ENCODE data around the gene RAC3. TPM values are rescaled to one million over a fixed set of nuclear protein-coding genes. Genes with fewer than 3 reads are reported as not detected.

Gene RAC3
- 10 to 100 TPM in 3 of 12 donors, 1 to 10 TPM in 8, not detected in 1; 4.0 to 28.9 (median 6.4) TPM for polyA plus RNA-seq (ENCODE audit: insufficient read length in 12 of 12)
- long read RNA-seq, donor 1, transcript RAC3-201 (6 exons, 1,090 nt) = major isoform, 13 of 13 reads
- long read RNA-seq, donor 1, partial matches to known transcripts = 0 of 13 reads
- long read RNA-seq, donor 1, other reads (novel, unspliced or antisense) = 0 of 13 reads
- long read RNA-seq, donor 2, transcript RAC3-201 (6 exons, 1,090 nt) = major isoform, 6 of 6 reads
- long read RNA-seq, donor 2, partial matches to known transcripts = 0 of 6 reads
- long read RNA-seq, donor 2, other reads (novel, unspliced or antisense) = 0 of 6 reads
- long read RNA-seq, donor 3, partial matches to known transcripts = 0 of 3 reads
- long read RNA-seq, donor 3, other reads (novel, unspliced or antisense) = 0 of 3 reads
- long read RNA-seq, donor 4, partial matches to known transcripts = 0 of 1 reads
- long read RNA-seq, donor 4, other reads (novel, unspliced or antisense) = 0 of 1 reads
- long read RNA-seq, donor 5, transcript RAC3-201 (6 exons, 1,090 nt) = major isoform, 6 of 6 reads
- long read RNA-seq, donor 5, partial matches to known transcripts = 0 of 6 reads
- long read RNA-seq, donor 5, other reads (novel, unspliced or antisense) = 0 of 6 reads
- long read RNA-seq, donor 6, partial matches to known transcripts = 0 of 4 reads
- long read RNA-seq, donor 6, other reads (novel, unspliced or antisense) = 0 of 4 reads
- long read RNA-seq, donor 7, transcript RAC3-201 (6 exons, 1,090 nt) = major isoform, 5 of 5 reads
- long read RNA-seq, donor 7, partial matches to known transcripts = 0 of 5 reads
- long read RNA-seq, donor 7, other reads (novel, unspliced or antisense) = 0 of 5 reads
- long read RNA-seq, donor 8, partial matches to known transcripts = 0 of 3 reads
- long read RNA-seq, donor 8, other reads (novel, unspliced or antisense) = 0 of 3 reads
- long read RNA-seq, donor 9, partial matches to known transcripts = 0 of 4 reads
- long read RNA-seq, donor 9, other reads (novel, unspliced or antisense) = 0 of 4 reads
- long read RNA-seq, donor 10, partial matches to known transcripts = 0 of 3 reads
- long read RNA-seq, donor 10, other reads (novel, unspliced or antisense) = 0 of 3 reads
- long read RNA-seq, donor 11, transcript RAC3-201 (6 exons, 1,090 nt) = major isoform, 9 of 9 reads
- long read RNA-seq, donor 11, partial matches to known transcripts = 0 of 9 reads
- long read RNA-seq, donor 11, other reads (novel, unspliced or antisense) = 0 of 9 reads

DNA sequence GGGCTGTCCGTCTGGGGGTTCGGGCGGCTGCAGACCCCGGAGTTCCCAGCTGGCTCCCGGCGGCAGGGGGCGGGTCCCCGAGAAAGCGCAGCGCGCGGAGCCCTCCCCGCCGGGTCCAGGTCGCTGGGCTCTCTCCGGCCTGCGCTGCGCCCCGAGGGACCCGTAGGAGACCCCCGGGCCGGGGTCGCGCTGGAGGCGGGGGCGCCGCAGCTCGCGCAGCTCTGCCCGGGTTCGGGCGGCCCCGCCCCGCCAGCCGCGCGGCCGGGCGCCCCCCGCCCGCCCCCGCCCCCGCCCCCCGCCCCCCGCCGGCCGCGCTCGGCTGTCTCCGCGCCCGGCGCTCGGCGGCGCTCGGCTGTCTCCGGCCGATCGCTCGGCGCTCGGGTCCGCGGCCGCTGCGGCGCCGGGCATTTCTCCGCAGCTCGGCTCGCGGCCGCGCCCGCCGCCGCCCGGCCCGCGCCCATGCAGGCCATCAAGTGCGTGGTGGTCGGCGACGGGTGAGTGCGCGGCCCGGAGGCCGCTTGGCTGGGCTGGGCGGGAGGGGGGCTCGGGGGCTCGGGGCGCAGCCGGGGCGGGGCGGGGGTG is at the start of gene RAC3:
RAC3 (plus strand) TSS at position 376 of the 582 bp plus-strand sequence; CDS start at position 460, 84 bp downstream.
- no peak for DNase-seq

GRCh38 chr17:81983011-81983638 is 48.4 kb upstream of the RAC3 start:
- no peak for DNase-seq

- no peak for DNase-seq
Measured at GRCh38 chr17:81983639-81984373, 47.7 kb upstream of the RAC3 start.

- DNase-seq = no peak
Measured at GRCh38 chr17:81984773-81985410, 46.6 kb upstream of the RAC3 start.

DNA sequence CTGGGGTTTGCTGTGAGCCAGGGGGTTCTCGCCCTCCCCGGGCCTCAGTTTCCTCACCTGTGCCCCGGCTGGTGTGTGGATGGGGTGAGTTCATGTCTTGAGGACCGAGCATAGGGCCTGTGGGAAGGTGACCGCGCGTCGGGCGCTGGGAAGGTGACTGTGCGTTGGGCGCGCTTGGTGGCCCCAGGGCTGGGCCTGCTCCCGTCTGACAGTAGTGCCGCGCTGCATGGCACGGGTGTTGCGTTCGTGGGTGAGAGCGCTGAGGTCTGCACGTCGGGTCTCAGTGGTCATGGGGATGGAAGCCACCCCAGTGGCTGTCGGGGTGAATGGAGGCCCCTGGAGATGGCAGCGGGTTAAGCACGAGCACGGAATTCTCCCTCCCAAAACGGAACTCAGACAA is 44.9 kb upstream of the RAC3 start:
- no peak for DNase-seq

DNA sequence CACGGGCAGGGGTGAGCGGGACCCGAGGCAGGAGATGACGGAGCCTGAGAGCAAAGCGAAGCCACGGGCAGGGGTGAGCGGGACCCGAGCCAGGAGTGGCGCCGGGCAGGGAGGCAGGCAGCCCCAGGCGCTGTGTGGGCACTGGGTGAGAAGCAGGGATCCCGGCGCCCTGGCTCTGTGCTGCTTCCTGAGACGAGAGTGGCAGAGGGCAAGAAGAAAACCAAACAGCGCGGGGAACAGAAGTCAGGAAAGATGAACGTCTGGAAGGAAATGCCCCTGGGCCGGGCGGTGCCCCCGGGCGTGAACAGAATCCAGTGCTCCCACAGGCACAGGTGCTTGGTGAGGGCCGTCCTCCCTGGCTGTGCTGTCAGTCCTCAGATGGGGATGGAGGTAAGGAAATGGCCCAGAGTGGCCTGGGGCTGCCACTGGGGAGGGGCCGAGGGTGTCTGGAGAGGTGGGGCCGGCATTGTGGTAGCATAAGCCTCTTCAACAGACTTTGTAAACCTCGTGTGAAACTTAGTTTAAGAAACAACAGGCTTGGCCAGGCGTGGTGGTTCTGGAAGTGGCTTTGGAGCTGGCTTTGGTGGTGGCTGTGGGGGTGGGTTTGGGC is 44.2 kb upstream of the RAC3 start:
- no peak for DNase-seq

DNA sequence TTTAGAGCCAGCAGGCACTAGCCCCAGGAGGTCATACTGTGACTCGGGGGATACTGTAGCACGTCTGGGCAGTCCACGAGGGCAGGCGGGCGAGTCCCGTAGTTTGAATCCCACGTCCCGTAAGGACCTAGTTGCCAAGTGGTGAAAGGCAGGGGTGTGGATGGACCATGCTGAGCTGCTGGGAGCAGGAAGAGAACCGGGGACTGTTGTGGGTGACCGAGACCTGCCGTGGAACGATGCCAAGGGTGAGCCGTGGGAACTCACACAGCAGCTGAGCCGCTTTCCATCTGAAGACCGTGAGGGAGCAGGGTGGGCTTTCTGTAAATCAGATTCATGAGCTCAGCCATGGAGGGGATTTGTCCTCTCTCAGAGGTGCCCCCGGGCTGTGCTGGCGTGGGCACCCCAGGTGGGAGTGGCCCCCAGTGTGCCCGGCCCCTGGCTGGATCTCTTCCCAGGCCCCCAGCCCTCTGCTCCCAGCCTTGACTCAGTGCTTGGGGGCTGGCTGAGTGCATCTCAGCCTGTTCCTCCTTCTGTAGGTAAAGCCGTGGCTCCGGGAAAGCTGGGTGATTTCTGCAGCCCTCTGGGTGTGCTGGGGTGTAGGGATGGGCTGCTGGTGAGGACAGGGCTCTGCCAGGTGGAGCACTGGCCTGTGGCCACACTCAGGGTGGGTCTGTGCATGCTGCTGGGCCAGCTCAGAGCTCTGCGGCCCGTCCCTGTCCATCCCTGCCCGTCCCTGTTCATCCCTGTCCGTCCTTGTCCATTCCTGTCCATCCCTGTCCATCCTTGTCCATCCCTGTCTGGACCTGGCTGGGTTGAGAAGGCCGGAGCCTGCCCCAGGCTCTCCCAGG is 40.4 kb upstream of the RAC3 start:
- no peak for DNase-seq

- peak; percentile 48 for DNase-seq
Measured at GRCh38 chr17:81991684-81992305, 39.7 kb upstream of the RAC3 start.

DNA sequence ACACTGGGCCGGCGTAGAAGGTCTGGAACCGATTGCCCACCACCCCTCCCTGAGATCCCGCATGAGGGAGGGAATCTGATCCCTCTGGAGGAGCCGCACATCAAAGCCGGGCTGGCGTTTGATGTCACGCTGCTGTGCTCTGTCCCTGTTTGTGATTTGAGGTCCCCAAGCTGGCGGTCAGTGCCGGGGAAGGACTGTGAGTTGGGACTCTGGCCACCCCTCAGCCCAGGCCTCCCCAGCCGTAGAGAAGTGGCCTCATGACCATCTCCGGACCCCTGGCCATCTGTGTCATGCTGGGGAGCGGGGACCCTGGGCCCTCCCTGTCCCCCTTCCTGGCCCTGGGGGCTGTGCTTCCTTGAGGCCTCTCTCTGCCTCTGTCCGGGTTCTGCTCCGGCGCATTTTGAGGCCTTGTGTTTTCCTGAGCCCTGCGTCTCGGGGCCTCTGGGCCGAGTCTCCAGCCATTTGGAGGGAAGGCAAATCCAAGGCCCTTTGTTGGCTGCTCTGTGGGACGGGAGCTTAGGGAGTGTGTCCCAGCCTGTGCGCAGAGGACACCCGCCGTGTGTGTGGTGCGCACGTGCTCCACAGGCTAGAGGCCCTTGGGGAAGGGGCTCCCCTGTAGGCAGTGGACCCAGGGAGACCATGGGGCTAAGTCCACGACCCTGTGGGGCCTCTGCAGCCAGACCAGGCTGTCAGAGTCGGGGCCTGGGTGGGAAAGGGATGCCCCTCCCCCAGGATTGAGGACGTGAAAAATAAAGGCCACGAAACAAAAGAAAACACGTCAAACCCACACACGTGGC is 39.0 kb upstream of the RAC3 start:
- DNase-seq = no peak

- DNase-seq = no peak
Measured at GRCh38 chr17:81993729-81994592, 37.5 kb upstream of the RAC3 start.

DNA sequence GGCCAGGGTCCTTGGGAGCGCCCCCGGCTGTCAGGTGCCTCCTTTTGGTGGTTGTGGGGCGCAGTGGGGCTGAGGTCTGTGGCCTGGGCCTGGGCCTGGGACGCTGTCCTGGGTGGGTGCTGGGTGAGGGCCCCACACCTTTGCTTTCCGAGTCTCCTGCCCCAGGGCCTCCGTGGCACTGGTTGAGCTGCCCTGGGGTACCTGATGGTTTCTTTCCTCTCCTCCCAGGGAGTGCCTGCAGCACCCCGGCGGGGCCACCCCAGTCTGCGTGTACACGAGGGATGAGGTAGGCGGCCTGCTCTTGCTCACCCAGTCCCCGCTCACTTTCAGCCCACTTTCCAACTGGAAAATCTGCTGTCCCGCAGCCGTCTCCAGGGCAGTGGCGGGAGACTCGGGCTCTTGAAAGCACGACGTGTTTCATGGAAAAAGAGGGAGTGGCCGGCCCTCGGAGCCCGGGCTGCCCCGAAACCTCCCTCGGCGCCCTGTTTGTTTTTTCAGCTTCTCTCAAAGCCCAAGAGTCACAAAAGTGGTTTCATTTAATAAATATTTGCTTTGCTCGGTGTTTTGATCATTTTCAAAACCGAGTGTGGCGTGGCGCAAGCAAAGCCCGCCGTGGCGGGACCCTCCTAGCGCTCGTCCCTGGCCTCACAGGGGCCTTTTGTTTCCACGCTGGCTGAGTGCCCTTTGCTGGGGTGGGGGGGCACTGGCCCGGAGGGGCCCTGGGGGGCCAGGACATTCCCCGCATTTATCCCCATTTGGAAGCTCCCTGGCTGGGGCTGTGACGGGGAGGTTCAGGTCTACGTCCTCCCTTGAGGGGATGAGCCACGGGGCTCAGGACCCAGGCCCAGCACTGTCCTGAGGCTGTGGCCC is 36.6 kb upstream of the RAC3 start:
- DNase-seq = no peak

- no peak for DNase-seq
Measured at GRCh38 chr17:81995463-81996231, 35.8 kb upstream of the RAC3 start.

DNA sequence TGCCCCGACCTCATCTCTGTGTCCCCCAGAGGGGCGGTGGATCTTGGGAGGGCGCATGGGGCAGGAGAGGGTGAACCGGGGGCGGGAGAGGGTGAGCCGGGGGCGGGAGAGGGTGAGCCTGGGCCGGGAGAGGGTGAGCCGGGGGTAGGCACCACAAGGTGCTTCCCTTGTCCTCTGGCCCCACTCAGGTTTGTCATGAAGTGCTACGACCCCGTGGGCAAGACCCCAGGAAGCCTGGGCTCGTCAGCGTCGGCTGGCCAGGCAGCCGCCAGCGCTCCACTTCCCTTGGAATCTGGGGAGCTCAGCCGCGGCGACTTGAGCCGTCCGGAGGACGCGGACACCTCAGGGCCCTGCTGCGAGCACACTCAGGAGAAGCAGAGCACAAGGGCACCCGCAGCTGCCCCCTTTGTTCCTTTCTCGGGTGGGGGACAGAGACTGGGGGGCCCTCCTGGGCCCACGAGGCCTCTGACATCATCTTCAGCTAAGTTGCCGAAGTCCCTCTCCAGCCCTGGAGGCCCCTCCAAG is 35.2 kb upstream of the RAC3 start:
- no peak for DNase-seq
